NCI-H146 treated with DMSO at 0.1 percent for 48 hours (cell line): ENCODE data around the gene CNOT6.

Source experiments
- DNase-seq: peaks from one replicate; lab custom pipeline; 2025; ENCODE audit not compliant: unreplicated experiment; lab: John Stamatoyannopoulos, UW

The CNOT6 gene

DNA sequence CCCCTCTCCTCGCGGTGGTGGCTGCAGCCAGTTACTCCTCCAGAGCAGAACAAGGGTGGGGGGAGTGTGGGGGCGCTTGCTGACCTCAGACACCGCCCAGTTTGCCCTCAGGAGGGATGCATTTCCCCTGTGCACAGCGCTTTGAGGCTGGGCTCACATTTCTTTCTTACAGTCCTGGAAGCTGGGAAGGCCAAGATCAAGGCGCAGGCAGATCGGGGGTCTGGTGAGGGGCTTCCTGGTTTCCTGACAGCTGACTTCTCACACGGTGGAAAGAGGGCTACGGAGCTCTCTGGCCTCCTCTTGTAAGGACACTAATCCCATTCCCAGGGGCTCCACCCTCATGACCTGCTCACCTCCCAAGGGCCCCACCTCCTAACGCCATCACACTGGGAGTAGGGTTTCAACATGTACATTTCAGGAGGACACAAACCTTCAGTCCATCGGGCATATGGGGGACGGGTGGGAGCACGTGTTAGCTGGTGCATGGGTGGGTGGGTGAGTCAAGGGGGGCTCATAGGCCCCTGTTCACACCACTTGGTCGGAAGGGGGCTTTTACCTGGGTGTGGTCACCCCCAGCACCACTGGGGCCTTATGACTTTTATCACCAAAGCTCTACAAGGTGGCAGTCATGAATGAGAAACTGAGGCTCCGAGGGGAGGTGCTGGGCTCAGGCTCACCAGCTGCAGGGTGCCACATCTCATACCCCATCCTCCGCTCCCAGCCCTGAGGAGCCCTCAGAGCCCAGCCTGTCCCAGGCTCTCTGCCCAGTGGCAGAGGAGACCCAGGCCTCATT, 104.8 kb downstream of the CNOT6 start:
- DNase-seq: no peak

DNA sequence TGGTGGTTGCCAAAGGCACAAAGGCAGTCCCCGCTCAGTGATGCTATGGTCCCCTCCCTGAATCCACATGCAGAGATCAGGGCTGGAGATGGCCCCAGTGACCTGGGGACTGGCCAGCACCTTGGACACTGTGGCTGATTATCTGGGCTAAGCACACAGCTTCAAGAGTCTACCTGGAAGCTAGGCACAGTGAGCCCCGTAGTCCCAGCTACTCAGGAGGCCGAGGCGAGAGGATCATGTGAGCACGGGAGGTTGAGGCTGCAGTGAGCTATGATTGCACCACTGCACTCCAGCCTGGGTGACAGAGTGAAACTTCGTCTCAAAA, 105.4 kb downstream of the CNOT6 start:
- DNase-seq: no peak

DNA sequence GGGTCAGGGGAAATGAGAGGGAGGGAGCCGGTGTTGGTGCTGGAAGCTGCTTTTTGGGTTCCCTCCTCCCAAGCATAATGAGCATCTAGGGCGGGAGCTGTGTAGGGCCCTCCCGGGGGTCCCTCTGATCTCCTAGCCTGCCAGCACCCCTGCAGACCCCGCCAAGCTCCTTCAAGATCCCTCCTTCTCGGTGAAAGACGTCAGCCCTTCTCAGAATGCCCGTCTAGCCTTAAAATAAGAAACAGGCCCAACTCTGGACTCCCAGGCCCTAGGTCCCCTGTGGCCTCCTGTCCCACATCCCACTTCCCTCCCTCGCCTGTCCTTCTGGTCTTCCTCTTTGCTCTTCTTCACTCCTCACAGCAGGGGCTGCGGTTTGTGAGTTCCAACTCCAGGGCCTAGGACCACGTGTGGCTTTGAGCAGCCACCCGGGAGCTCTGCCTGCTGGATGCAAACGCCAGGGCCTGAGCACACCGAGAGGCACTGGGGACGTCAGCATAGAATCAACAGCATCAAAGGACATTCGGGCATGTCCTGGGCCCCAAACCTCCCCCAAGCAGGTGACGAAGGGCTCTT, 105.9 kb downstream of the CNOT6 start:
- no peak for DNase-seq

DNA sequence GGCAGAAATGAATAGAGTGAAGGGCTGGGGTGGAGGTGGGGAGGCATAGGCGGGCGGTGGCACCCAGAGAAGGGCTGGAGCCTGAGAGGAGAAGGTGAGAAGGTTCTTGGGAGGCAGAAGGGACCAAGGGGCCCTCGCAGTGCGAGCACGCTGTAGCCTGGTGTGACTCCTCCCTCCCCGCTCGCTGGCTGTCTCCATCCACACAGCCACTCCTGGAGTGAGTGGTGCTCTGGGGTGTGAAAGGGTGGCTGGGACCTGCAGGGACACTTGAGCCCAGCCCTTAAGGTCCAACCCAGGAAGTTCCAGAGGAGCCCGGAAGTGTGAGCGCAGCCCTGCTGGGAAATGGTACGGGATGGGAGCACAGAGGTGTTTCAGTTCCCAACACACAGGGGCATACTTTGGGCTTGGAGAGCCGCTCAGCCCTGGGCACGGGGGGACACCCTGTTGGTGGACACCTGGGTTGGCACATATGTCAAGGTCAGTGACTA, 106.4 kb downstream of the CNOT6 start:
- DNase-seq: no peak

DNA sequence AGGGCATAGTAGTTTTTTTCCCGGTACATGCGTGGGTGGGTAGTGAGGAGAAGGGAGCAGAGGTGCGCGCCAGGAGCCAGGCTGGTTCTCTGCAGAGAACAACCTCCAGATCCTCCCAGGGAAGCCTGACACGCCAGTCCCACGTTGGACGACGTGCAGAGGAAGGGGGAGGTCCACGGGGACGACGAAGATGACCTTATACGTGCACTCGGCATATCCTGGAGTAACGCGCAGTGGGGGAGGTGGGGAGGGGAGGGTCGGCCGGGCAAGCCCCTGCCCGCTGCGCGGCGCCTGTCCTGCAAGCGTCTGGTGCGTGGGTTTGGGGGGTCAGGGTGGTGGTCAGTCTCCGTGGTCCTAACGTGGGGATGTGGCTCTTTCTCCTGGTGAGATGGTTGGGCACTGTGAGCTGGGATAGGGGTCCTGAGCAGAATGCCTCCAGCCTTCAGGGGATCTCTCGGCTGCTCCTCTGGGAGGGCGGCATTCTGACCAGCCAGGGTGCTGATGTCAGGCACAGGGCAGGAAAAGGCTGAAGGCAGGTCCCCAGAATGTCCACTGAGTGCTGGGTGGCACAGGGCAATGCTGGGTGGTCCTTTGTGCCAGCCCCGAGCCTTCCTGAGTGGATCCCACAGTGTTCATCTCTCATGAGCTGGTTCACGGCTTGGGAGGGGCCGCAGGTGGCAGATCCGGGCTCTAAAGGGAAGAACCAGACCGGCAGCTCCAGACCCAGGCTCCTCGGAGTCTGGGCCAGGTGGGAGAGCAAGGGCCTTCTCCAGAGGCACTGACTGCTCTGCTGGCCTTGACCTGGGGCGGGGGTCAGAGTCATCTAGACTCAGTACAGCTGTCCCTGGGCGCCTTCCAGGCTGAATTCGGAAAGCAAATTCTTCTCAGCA, 107.7 kb downstream of the CNOT6 start:
- DNase-seq: no peak

DNA sequence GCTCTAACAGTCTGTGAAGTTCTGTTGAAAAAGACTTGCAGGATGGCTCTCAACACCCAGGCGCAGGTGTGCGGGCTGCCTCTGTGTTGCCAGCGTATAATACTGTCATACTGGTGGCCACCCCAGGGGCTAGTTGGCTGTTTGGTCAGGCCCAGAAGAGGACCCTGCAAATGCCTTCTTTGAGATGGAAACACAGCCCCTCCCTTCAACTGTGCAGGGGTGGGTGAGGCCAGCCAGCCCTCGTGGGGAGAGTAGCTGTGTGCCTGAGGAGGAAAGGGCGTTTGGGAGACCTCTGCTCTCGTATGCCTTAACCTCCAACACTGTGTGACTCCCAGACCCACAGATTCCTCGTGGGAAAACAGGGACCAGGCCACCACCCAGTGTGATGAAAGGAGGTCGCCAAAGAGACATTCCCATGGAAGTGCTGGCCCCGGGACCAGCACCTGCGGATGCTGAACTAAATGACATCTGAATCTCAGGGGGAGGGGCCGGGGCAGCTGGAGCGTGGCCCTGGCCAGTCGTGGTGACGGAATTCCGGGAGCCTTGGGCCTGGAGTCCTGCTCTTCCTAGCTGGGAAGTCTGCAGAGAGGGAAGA, 108.4 kb downstream of the CNOT6 start:
- no peak for DNase-seq

DNA sequence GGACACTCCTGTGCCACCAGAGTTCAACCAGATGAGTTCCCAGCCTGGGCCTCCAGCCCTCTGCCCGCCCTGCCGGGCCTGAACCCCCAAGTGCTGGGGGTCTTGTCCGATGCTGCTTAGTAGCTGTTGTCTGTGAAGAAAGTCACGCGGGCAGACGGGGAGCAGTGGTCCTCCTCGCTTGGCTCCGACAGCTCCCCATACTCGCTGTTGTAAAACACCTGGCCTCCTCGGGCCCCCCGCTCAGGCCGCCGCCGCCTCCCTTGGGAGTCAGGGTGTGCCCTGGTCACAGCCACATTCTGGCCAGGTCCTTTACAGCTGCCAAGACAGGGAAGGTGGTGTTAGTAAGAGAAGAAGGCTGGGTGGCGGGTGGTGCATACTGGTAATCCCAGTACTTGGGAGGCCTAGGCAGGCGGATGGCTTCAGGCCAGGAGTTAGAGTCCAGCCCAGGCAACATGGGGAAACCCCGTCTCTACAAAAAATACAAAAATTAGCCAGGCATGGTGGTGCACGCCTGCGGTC, 109.0 kb downstream of the CNOT6 start:
- DNase-seq: no peak

DNA sequence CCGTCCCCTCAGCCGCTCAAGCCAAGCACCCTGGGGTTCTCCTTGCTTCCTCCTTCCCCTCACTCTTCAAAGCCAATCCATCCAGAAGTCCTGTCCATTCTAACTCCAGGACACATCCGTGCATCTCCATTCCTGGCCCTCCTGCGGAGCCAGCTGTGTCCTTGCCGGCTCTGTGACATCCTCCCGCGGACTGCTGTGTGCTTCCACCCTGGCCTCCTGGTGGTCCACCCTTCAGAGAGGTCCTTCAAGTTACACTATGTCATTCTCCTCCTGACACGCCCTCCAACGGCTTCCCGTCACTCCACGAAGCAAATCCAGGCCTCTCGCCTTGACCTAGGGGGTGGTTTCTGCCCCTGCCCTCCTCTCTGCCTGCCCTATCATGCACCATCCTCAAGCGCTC, 110.1 kb downstream of the CNOT6 start:
- no peak for DNase-seq

DNA sequence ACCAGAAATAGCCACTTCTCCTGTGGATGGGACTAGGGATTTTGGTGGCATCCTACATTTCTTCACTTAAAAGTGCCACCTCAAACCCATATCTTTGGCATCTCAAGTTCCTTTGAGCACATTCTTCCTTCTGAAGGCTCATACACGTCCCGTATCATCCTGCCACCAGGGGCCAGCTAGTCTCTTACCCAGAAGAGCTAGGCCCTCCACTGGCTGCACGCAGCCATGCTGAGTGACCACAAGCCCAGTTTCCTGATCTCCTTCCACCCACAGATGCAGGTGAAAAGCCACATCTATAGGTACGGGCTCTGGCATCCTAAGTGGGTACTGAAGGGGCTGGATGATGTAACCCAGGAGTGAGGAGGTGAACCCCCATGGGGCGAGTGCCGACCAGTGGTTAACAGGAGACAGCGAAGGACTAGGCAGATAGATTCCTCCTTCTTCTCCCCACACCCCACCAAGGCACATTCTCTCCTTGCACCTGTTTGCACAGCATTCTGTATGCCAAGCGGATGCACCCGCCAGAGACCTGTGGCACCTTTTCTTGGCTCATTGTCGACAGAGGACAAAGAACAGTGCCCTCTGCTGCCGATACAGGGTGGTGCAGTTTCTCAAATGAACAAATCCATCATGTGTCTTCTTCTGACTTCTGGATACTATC, 111.5 kb downstream of the CNOT6 start:
- no peak for DNase-seq

DNA sequence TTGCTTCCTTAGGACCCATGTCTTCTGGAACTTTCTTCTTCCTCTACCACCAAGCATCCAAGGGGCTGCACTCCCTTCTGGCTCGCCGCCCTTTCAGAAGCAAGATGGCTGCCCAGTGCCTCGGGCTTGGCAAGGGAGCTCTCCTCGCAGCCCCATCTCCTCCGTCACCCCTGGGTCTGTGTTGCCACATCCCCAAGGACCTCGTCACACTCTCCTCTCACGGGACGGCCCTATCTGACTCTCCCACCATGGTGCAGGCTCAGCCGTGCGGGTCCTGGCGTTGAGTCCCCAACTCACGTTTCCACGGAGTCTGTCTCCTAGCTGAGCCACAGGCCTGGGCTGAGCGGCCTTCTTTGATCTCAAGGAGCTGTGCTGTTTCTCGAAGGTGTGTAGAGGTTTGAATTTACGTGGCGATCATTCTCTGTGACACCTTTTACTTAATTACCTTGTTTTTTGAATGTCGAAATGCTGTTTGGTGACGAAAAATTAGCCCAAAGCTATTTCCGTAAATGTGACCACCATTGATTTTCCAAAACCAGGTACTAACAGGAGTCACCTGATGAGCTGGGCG, 112.1 kb downstream of the CNOT6 start:
- DNase-seq: no peak

DNA sequence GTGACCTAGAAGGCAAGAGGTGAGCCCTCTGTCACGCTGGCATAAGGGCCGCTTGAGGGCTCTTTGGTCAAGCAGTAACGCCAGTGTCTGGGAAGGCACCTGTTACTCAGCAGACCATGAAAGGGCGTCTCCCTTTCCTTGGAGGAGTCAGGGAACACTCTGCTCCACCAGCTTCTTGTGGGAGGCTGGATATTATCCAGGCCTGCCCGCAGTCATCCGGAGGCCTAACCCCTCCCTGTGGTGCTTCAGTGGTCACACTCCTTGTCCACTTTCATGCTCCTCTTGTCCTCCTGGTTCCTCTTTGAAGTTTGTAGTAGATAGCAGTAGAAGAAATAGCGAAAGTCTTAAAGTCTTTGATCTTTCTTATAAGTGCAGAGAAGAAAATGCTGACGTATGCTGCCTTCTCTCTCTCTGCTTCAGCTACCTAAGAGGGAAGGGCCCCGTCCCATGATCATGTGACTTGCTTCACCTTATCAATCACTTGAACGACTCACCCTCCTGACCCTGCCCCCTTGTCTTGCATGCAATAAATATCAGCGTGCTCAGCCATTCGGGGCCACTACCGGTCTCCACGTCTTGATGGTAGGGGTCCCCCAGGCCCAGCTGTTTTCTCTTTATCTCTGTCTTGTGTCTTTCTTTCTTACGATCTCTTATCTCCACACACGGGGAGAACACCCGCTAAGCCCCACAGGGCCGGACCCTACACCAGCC, 113.8 kb downstream of the CNOT6 start:
- DNase-seq: no peak

DNA sequence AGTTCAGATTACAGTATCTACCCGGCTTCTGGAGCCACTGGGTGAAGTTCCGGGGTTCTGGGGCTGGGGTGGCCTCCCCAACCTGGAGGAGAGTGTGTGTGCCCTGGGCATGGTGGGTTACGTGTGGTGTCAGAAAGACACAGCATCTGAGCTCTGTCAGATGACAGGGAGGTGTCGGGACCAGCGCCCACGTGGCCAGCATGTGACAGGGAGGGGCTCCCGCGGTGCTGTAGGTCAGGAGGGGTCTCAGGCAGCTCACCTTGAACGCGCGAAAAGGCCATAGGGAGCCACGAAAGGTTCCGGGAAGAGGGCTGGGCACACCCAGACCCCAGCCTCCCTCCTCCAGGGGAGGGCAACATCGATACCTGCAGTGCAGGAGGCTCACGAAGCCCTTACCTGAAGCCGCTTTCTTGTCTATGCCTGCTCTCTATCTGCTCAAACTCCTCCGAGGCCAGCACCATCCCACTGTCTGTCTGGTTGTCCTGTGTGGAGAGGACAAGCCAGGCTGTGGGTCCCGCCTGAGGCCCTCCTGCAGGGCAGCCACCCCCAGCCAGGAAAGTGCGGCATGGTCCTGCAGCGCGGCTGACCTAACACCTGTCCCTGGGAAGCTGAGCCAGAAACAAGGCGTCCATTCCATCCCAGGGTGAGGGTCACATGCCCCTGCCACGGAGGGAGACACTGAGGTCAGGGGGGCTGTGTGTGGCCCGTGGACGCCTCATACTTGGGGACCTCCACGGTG, 114.6 kb downstream of the CNOT6 start:
- DNase-seq: no peak

DNA sequence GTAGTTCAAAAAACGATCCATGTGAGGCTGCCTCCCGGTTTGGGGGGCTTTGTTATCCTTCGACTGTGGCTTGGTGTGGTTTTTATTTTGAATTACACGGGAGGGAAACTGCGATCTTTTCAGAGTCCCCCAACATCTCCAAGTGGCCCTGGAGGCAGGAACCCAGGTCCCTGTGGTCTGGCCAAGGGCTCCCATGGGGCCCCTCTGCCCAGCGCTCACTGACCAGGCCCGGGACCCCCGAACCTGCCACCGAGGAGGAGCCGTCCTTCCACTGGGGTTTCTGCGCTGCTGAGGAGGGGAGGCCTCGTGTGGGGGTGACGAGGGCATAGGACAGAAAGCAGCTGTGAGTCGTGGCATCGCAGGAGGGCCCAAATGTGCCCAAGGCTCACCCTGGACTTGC, 115.2 kb downstream of the CNOT6 start:
- DNase-seq: no peak

DNA sequence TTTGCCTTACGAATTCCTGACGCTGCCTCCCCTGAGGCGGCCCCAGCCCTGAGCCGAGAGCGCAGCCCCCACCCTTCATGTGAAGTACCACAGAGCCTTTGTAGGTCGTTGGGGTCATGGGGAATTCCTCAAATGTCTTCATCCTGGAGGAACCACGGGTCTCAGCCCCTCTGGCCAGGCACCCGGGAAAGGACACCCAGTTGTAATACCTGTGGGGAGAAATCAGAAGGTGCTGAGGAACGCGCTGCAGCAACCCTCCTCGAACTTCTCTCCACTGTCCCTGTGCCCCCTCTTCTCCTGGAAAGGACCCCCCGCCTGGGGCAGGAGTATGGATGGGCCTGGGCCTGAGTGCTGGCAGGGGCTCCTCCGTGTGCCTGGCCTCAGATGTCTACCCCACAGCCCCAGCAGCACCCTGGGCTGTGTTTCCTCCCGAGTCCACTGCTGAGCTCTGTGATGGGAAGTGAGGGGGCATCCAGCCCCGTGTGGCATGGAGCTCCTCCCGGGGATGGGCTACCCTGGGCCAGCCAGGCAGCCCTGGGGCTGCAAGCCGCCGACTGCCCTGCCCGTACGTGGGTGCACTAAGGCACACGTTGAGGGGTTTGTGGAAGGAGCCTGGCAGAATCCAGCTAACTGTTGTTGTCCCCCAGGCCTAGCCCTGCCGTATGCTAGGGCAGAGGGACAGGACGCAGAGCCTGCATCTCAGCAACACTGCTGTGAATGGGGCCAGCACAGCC, 115.8 kb downstream of the CNOT6 start:
- DNase-seq: no peak

DNA sequence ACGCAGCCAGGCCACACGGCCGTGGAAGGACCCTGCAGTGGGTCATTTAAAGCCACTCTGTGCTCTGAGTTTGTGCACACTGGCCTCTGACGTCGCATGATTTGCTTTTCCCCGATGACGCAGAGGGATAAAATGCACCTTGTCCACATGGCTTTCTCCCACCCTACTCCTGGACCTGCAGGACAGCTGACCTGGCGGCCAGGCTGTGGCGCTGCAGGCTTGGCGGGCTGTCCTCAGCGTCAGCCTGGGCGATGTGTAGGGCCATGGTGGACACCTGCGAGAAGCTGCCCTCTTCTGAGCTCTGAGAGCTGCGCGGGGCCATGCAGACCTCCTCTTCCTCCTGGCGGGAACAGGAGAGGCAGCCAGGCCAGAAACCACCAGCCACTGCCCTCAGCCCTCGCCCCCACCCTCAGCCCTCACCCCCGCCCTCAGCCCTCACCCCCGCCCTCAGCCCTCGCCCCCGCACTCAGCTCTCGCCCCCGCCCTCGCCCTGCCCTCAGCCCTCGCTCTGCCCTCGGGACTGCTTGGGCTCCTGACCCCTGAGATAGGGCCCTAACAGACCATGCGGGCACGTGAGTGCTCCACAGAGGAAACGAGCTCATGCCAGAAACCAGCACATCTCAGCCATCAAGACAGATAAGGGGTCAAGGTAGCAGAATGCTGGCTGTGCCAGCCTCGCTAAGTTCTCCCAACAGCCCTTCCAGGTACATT, 117.1 kb downstream of the CNOT6 start:
- DNase-seq: no peak

DNA sequence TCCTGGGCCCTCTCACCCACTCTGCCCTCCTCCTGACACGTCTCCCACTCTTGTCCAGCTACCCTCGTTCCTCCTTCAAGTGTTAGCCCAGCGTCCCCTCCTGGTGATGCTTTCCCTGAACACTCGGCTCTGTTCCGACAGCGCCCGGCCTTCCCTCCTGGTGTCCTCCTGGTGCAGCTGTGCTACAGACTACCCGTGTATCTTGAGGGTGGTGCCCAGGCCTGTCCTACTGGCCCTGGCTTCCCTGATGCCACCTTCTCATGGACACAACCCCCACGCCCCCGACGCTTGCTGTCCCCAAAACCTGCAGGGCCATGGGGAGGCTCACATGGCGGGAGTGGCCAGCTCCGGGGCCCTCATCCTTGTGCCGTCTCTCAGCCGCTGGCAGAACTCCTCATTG, 118.5 kb downstream of the CNOT6 start:
- no peak for DNase-seq

DNA sequence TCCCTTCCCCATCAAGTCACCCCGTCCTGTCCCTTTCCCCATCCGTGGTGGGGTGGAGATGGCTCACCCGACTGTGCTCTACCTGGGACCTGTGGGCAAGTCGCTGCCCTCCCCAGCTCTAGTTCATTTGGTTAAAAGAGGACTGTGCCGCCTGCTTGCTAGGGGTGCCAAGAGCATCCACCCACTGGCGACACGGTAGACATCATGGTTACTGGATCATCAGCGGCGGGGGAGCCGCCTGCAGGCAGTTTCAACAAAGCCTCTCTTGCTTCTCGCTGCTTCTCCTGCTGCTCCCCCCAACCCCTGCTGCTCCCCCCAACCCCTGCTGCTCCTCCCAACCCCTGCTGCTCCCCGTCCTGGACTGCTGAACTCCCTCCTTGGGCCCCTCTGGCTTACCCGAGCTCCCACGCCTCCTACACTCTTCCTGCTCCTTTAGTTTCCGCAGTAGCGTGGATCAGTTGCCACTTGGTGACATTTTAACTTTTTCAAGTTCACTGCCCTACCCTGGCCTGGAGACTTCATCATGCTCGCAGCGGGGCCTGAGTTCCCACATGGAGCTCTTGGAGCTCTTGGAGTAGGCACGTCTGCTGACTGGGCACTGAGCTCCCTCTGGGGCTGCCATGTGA, 119.1 kb downstream of the CNOT6 start:
- DNase-seq: no peak
